K562 (cell line): ENCODE data around the gene RASGEF1C. TPM values are rescaled to one million over a fixed set of nuclear protein-coding genes. Genes with fewer than 3 reads are reported as not detected.

Experiments
- BDP1 ChIP-seq: IDR thresholded peaks from 3 replicates; pipeline ENCODE4 v1.6.1; 2011; ENCODE audit not compliant: insufficient read length, insufficient read depth
- CCNT2 ChIP-seq: IDR thresholded peaks from 2 replicates; pipeline ENCODE4 v1.6.1; 2011; ENCODE audit warnings: borderline replicate concordance, low read depth, mild to moderate bottlenecking, moderate library complexity, mixed read lengths, low read length; ENCODE audit not compliant: insufficient read length; ENCODE audit errors: extremely low read depth
- FIP1L1 ChIP-seq: fragments of 200-400 bp; formaldehyde crosslinking; IDR thresholded peaks from 2 replicates; pipeline ENCODE4 v1.6.1; 2018; ENCODE audit warnings: mild to moderate bottlenecking, low read depth, low read length; ENCODE audit not compliant: poor library complexity, severe bottlenecking
- FUS ChIP-seq: fragments of 200-400 bp; formaldehyde crosslinking; optimal IDR thresholded peaks from 2 replicates; pipeline ENCODE3; 2017; ENCODE audit warnings: low read depth, low read length
- HNRNPUL1 ChIP-seq: fragments of 200-400 bp; formaldehyde crosslinking; IDR thresholded peaks from 2 replicates; pipeline ENCODE4 v1.6.1; 2017; ENCODE audit warnings: low read length
- JUN ChIP-seq, 2 experiments: sonication (generic) in 1 of 2; formaldehyde crosslinking in 1 of 2; IDR thresholded peaks; 2 replicates each; pipeline versions ENCODE4 v1.6.1 to v1.8.0; 2012 to 2022; ENCODE audit warnings: borderline replicate concordance in 2 of 2, mild to moderate bottlenecking in 2 of 2, improper control_type of control experiment in 1 of 2, low read depth in 1 of 2, low read length in 1 of 2, missing genetic modification reagents in 1 of 2
- MCM7 ChIP-seq, 2 experiments: fragments of 450-650 bp; IDR thresholded peaks; 2 replicates each; pipeline ENCODE4 v1.6.1; 2016 to 2018
- SMC3 ChIP-seq: conservative IDR thresholded peaks from 2 replicates; pipeline ENCODE4 v1.6.1; 2011; ENCODE audit warnings: low read depth, low read length, improper control_type of control experiment; ENCODE audit not compliant: insufficient read depth
- ZC3H4 ChIP-seq: sonication (generic); formaldehyde crosslinking; IDR thresholded peaks from 2 replicates; pipeline ENCODE4 v1.9.0; 2021; ENCODE audit warnings: missing genetic modification reagents, borderline replicate concordance
- ZNF143 ChIP-seq: sonication (generic); formaldehyde crosslinking; IDR thresholded peaks from 2 replicates; pipeline ENCODE4 v1.9.0; 2022; ENCODE audit warnings: mild to moderate bottlenecking, missing genetic modification reagents
- ZNF699 ChIP-seq: fragments of 250-450 bp; sonication (Bioruptor Pico); IDR thresholded peaks from 2 replicates; pipeline ENCODE4 v1.8.0; 2021; ENCODE audit warnings: mild to moderate bottlenecking, moderate library complexity; ENCODE audit not compliant: insufficient replicate concordance
- ZNF766 ChIP-seq: fragments of 200-800 bp; sonication (Bioruptor generic); conservative IDR thresholded peaks from 2 replicates; pipeline ENCODE4 v1.6.1; 2016; ENCODE audit warnings: missing genetic modification characterization, missing compliant biosample characterization
- polyA plus RNA-seq, 8 experiments: library from polyadenylated mRNA; depleted of rRNA in 4 of 8; stranded (reverse) in 5 of 8; unstranded in 3 of 8; fragments of >200 nt; fragmentation: Nextera tagmentation in 2 of 8; fragmentation: Illumina TruSeq in 1 of 8; extraction: Ambion mirVana in 2 of 8; extraction: Trizol in 1 of 8; gene quantifications; 2 replicates each; pipeline versions ENCODE4 v1.2.1 to v1.2.3, GENCODE V29; 2011 to 2014; ENCODE audit warnings: inconsistent platforms in 1 of 8, missing spikeins in 1 of 8
- total RNA-seq, 7 experiments: library from RNA; depleted of rRNA in 6 of 7; stranded (reverse); fragments of >200 nt in 6 of 7; fragmentation: Illumina TruSeq in 2 of 7; extraction: Trizol in 2 of 7; gene quantifications; 2 replicates each; pipeline versions ENCODE4 v1.2.1 to v1.2.3, GENCODE V29; 2011 to 2021; ENCODE audit warnings: low replicate concordance in 1 of 7
- TF ChIP-seq, protein P1 (sequence below): fragments of 450-650 bp; IDR thresholded peaks from one replicate; pipeline ENCODE4 v1.6.1; 2018; ENCODE audit warnings: mild to moderate bottlenecking, moderate library complexity; ENCODE audit not compliant: partially characterized antibody
- TF ChIP-seq, protein P2 (sequence below): fragments of 450-650 bp; IDR thresholded peaks from 2 replicates; pipeline ENCODE4 v1.7.1; 2018; ENCODE audit warnings: mild to moderate bottlenecking, low read depth; ENCODE audit not compliant: partially characterized antibody
- TF ChIP-seq, protein P3 (sequence below): fragments of 450-650 bp; IDR thresholded peaks from 2 replicates; pipeline ENCODE4 v1.6.1; 2016; ENCODE audit warnings: low read depth, mild to moderate bottlenecking, moderate library complexity
- TF ChIP-seq, protein P4 (sequence below): sonication (generic); formaldehyde crosslinking; IDR thresholded peaks from 2 replicates; pipeline ENCODE4 v1.9.0; 2022; ENCODE audit warnings: mild to moderate bottlenecking, missing genetic modification reagents
- TF ChIP-seq, protein P5 (sequence below): sonication (generic); formaldehyde crosslinking; IDR thresholded peaks from 2 replicates; pipeline ENCODE4 v1.8.0; 2023; ENCODE audit warnings: mild to moderate bottlenecking, missing genetic modification reagents

RASGEF1C gene
- total and polyA plus RNA-seq, 9 of the 15 experiments (the other 6 are each of a cell fraction or from before 2014, with no cell fraction given) = 0.04 to 1.1 (median 0.21) TPM; not detected in 4

DNA sequence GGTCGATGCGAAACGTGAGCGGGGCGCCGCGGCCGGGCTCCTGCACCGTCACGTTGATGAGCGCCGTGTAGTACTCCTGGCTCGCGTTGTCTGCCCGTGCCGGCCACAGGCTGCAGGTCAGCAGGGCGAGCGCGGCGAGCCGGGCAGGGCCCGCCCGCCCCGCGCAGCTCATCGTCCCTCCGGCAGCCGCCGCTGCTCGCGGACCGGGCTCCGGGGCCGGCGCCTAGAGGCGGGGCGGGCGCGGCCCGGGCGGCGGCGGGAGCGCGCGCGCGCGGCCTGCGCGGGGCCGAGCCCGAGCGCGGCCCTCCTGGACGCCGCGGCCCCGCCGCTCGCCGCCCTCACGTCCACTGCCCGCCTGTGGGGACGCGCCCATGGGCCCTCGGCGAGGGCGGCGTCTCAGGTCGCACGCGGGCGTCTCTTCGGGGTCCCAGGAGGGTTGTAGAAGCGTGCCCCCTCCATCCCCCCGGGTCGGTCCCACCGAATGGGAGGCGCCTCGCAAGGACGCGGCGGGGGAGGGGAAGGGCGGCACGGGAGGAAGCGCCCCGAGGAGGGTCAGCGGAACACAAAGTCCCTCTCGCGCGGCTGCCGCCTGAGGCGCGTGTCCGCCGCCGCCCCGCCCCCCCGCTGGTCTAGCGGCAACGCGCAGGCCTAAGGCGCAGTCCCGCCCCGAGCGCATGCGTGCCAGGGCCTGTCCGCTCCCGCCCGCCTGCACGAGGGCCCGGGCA lies 137.3 kb downstream of the RASGEF1C start, which contains the start of gene RNF130 (continued):
- TF ChIP-seq FIP1L1 (no peak), MCM7 (IDR thresholded peaks at IDR 0.05) (no peak), ZNF143 (CRISPR knock-in tag) (peak; percentile 53), ZNF699 (CRISPR knock-in tag) (no peak), BDP1 (no peak), FUS (no peak), ZNF766 (CRISPR knock-in tag) (peak; percentile 99), SMC3 (no peak), HNRNPUL1 (no peak), ZC3H4 (CRISPR knock-in tag) (peak; percentile 87; the same call in 1 of the 2 replicates), CCNT2 (peak; percentile 38), JUN (IDR thresholded peaks at IDR 0.05; ENCODE audit: borderline replicate concordance, low read depth, low read length) (peak; percentile 81; the same call in 1 of the 2 replicates), JUN (CRISPR knock-in tag; IDR thresholded peaks at IDR 0.05; ENCODE audit: borderline replicate concordance) (peak; percentile 98)
- TF ChIP-seq, protein P1, sequence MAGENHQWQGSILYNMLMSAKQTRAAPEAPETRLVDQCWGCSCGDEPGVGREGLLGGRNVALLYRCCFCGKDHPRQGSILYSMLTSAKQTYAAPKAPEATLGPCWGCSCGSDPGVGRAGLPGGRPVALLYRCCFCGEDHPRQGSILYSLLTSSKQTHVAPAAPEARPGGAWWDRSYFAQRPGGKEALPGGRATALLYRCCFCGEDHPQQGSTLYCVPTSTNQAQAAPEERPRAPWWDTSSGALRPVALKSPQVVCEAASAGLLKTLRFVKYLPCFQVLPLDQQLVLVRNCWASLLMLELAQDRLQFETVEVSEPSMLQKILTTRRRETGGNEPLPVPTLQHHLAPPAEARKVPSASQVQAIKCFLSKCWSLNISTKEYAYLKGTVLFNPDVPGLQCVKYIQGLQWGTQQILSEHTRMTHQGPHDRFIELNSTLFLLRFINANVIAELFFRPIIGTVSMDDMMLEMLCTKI = no peak
- TF ChIP-seq, protein P2, sequence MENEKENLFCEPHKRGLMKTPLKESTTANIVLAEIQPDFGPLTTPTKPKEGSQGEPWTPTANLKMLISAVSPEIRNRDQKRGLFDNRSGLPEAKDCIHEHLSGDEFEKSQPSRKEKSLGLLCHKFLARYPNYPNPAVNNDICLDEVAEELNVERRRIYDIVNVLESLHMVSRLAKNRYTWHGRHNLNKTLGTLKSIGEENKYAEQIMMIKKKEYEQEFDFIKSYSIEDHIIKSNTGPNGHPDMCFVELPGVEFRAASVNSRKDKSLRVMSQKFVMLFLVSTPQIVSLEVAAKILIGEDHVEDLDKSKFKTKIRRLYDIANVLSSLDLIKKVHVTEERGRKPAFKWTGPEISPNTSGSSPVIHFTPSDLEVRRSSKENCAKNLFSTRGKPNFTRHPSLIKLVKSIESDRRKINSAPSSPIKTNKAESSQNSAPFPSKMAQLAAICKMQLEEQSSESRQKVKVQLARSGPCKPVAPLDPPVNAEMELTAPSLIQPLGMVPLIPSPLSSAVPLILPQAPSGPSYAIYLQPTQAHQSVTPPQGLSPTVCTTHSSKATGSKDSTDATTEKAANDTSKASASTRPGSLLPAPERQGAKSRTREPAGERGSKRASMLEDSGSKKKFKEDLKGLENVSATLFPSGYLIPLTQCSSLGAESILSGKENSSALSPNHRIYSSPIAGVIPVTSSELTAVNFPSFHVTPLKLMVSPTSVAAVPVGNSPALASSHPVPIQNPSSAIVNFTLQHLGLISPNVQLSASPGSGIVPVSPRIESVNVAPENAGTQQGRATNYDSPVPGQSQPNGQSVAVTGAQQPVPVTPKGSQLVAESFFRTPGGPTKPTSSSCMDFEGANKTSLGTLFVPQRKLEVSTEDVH = peak; percentile 60
- TF ChIP-seq, protein P3, sequence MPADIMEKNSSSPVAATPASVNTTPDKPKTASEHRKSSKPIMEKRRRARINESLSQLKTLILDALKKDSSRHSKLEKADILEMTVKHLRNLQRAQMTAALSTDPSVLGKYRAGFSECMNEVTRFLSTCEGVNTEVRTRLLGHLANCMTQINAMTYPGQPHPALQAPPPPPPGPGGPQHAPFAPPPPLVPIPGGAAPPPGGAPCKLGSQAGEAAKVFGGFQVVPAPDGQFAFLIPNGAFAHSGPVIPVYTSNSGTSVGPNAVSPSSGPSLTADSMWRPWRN = no peak
- TF ChIP-seq, protein P4, sequence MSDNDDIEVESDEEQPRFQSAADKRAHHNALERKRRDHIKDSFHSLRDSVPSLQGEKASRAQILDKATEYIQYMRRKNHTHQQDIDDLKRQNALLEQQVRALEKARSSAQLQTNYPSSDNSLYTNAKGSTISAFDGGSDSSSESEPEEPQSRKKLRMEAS (CRISPR knock-in tag) = peak; percentile 100
- TF ChIP-seq, protein P5, sequence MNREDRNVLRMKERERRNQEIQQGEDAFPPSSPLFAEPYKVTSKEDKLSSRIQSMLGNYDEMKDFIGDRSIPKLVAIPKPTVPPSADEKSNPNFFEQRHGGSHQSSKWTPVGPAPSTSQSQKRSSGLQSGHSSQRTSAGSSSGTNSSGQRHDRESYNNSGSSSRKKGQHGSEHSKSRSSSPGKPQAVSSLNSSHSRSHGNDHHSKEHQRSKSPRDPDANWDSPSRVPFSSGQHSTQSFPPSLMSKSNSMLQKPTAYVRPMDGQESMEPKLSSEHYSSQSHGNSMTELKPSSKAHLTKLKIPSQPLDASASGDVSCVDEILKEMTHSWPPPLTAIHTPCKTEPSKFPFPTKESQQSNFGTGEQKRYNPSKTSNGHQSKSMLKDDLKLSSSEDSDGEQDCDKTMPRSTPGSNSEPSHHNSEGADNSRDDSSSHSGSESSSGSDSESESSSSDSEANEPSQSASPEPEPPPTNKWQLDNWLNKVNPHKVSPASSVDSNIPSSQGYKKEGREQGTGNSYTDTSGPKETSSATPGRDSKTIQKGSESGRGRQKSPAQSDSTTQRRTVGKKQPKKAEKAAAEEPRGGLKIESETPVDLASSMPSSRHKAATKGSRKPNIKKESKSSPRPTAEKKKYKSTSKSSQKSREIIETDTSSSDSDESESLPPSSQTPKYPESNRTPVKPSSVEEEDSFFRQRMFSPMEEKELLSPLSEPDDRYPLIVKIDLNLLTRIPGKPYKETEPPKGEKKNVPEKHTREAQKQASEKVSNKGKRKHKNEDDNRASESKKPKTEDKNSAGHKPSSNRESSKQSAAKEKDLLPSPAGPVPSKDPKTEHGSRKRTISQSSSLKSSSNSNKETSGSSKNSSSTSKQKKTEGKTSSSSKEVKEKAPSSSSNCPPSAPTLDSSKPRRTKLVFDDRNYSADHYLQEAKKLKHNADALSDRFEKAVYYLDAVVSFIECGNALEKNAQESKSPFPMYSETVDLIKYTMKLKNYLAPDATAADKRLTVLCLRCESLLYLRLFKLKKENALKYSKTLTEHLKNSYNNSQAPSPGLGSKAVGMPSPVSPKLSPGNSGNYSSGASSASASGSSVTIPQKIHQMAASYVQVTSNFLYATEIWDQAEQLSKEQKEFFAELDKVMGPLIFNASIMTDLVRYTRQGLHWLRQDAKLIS = peak; percentile 96
